OCI-LY7 (cell line): ENCODE data around the gene ZSWIM1. TPM values are rescaled to one million over a fixed set of nuclear protein-coding genes. Genes with fewer than 3 reads are reported as not detected.
"Not testable (repeated sequence)": the region's sequence is repeated elsewhere in the genome, so short reads cannot be mapped to it uniquely, and the experiment has no call there.

Experiments
- BruUV-seq: library from RNA; stranded (reverse); fragments of 400-500 nt; replicated peaks from 2 replicates; lab custom pipeline; 2021; lab: Mats Ljungman, UMichigan
- CTCF ChIA-PET: fragments of 300-600 bp; sonication (Branson Sonifier 250); formaldehyde crosslinking; loops from one replicate; lab custom pipeline; 2022; ENCODE audit warnings: antibody characterized with exemption; ENCODE audit not compliant: unreplicated experiment; lab: Charles Lee
- POLR2A ChIA-PET: fragments of 300-600 bp; sonication (Branson Sonifier 250); formaldehyde crosslinking; loops from one replicate; lab custom pipeline; 2022; ENCODE audit warnings: antibody characterized with exemption; lab: Charles Lee
- DNase-seq: peaks from one replicate; pipeline ENCODE4 v3.0.0-alpha.2; 2015; ENCODE audit warnings: low spot score
- H2AFZ ChIP-seq: fragments of 200-600 bp; sonication (generic), shearing (Covaris generic); 2 replicates; pipeline ENCODE4 v1.6.1; 2014; ENCODE audit warnings: mild to moderate bottlenecking, antibody characterized with exemption, low read length, moderate library complexity
- H3K27ac ChIP-seq: fragments of 200-600 bp; sonication (generic); 2 replicates; pipeline ENCODE4 v1.5.1; 2014; ENCODE audit warnings: mixed run types, low read depth, mild to moderate bottlenecking, moderate library complexity, low read length, inconsistent platforms; ENCODE audit not compliant: poor library complexity, severe bottlenecking
- H3K36me3 ChIP-seq: fragments of 200-600 bp; sonication (generic); 2 replicates; pipeline ENCODE4 v1.6.1; 2014; ENCODE audit warnings: mild to moderate bottlenecking, antibody characterized with exemption, low read length, moderate library complexity, mixed read lengths; ENCODE audit not compliant: insufficient read depth
- H3K4me1 ChIP-seq: fragments of 200-600 bp; sonication (generic); 2 replicates; pipeline ENCODE4 v1.5.1; 2014; ENCODE audit warnings: mild to moderate bottlenecking, low read length; ENCODE audit not compliant: insufficient read depth, poor library complexity, severe bottlenecking
- H3K4me2 ChIP-seq: fragments of 200-600 bp; sonication (generic); 2 replicates; pipeline ENCODE4 v1.6.1; 2014; ENCODE audit warnings: mild to moderate bottlenecking, low read length
- H3K4me3 ChIP-seq: fragments of 200-600 bp; sonication (generic); 2 replicates; pipeline ENCODE4 v1.5.1; 2014; ENCODE audit warnings: mild to moderate bottlenecking, low read depth, low read length; ENCODE audit not compliant: poor library complexity, severe bottlenecking
- H3K79me2 ChIP-seq: fragments of 200-600 bp; sonication (generic); 2 replicates; pipeline ENCODE4 v1.6.1; 2016; ENCODE audit warnings: low read depth, mild to moderate bottlenecking, low read length, moderate library complexity, mixed read lengths; ENCODE audit not compliant: insufficient read depth
- H3K9me2 ChIP-seq: fragments of 200-600 bp; sonication (generic); 2 replicates; pipeline ENCODE4 v1.6.1; 2016; ENCODE audit warnings: mild to moderate bottlenecking, low read length, mixed read lengths; ENCODE audit not compliant: insufficient read depth
- H3K9me3 ChIP-seq: fragments of 200-600 bp; sonication (generic); 2 replicates; pipeline ENCODE4 v1.6.1; 2014; ENCODE audit warnings: mild to moderate bottlenecking, mixed run types, low read length, mixed read lengths
- H4K20me1 ChIP-seq: fragments of 200-600 bp; sonication (generic); 2 replicates; pipeline ENCODE4 v1.6.1; 2014; ENCODE audit warnings: mild to moderate bottlenecking, antibody characterized with exemption, low read length, moderate library complexity, mixed read lengths; ENCODE audit not compliant: insufficient read depth
- CTCF ChIP-seq: fragments of 200-600 bp; sonication (generic); conservative IDR thresholded peaks from 2 replicates; pipeline ENCODE4 v1.5.1; 2014; ENCODE audit warnings: mild to moderate bottlenecking, antibody characterized with exemption, low read length, moderate library complexity, mixed read lengths
- EZH2phosphoT487 ChIP-seq: fragments of 200-600 bp; sonication (generic); IDR thresholded peaks from 2 replicates; pipeline ENCODE4 v1.6.1; 2018; ENCODE audit warnings: low read depth, borderline replicate concordance, mild to moderate bottlenecking, mixed run types, antibody characterized with exemption, low read length, moderate library complexity, mixed read lengths
- intact Hi-C: fragments of 100-400 bp; cut with micrococcal nuclease; formaldehyde crosslinking; loops from one replicate; pipeline ENCODE4 v1.10.0; 2022; ENCODE audit not compliant: unreplicated experiment
- total RNA-seq, 2 experiments: library from RNA; depleted of rRNA in 1 of 2; stranded (reverse); fragments of >200 nt in 1 of 2; shearing (Covaris generic) in 1 of 2; gene quantifications; 2 replicates each; pipeline ENCODE4 v1.2.3, GENCODE V29; 2014 to 2022

Gene ZSWIM1
- total RNA-seq, 2 experiments from 2014 or later, result 13.9 to 19.2 TPM

GRCh38 chr20:45898285-45898684 lies 17.3 kb downstream of the ZSWIM1 start:
- TF ChIP-seq CTCF (no peak), EZH2phosphoT487 (no peak)
- CTCF ChIA-PET, result no interaction called here
- Histone ChIP-seq H3K9me2 (no peaks in the 10 kb centered on the region), H3K4me2 (no peak overlapping the region), H2AFZ (no peak overlapping the region), H3K9me3 (no peaks in the 10 kb centered on the region), H3K36me3 (peaks cover 4% of the 10 kb centered on the region), H3K4me1 (peaks cover 7% of the 10 kb centered on the region), H3K4me3 (no peak overlapping the region), H3K79me2 (no peaks in the 10 kb centered on the region), H3K27ac (no peak overlapping the region), H4K20me1 (no peaks in the 10 kb centered on the region)
- POLR2A ChIA-PET, result no interaction called here
- DNase-seq, result no peak
- intact Hi-C loops, result no loop called here
- no TSS peak for BruUV-seq

GRCh38 chr20:45899046-45899835 lies 18.2 kb downstream of the ZSWIM1 start:
- POLR2A ChIA-PET, result no interaction called here
- peaks cover 7% of the 10 kb centered on the region for H3K4me1 ChIP-seq
- H3K27ac ChIP-seq, result no peak overlapping the region
- H3K79me2 ChIP-seq, result no peaks in the 10 kb centered on the region
- intact Hi-C loops, result no loop called here
- CTCF ChIA-PET, result no interaction called here
- no TSS peak for BruUV-seq
- no peak for TF ChIP-seq EZH2phosphoT487
- no peak for TF ChIP-seq CTCF
- no peak overlapping the region for H3K4me2 ChIP-seq
- H3K36me3 ChIP-seq, result peaks cover 4% of the 10 kb centered on the region
- H3K4me3 ChIP-seq, result no peak overlapping the region
- DNase-seq, result no peak
- H3K9me3 ChIP-seq, result no peaks in the 10 kb centered on the region
- no peaks in the 10 kb centered on the region for H3K9me2 ChIP-seq
- H2AFZ ChIP-seq, result no peak overlapping the region
- no peaks in the 10 kb centered on the region for H4K20me1 ChIP-seq

DNA sequence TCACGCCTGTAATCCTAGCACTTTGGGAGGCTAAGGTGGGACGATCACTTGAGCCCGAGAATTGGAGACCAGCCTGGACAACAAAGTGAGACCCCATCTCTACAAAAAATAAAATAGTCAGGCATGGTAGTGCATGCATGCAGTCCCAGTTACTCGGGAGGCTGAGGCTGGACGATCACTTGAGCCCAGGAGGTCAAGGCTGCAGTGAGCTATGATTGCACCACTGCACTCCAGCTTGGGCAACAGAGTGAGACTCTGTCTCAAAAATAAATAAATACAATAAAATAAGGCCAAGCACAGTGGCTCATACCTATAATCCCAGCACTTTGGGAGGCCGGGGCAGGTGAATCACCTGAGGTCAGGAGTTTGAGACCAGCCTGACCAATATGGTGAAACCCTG lies 20.3 kb downstream of the ZSWIM1 start:
- CTCF ChIA-PET, BruUV-seq, H3K36me3 ChIP-seq, H3K79me2 ChIP-seq, H4K20me1 ChIP-seq, H3K9me2 ChIP-seq, H2AFZ ChIP-seq, H3K27ac ChIP-seq, H3K4me1 ChIP-seq, H3K4me2 ChIP-seq, DNase-seq, intact Hi-C loops, H3K4me3 ChIP-seq, H3K9me3 ChIP-seq: not testable (repeated sequence)
- POLR2A ChIA-PET, result interaction anchor here (1.3 kb wide), 1 partner anchor 26 kb away, joined by 3 read pairs; no protein-coding TSS in a partner anchor
